Fibroblast of lung (primary cell): ENCODE data around the gene TEDDM1. TPM values are rescaled to one million over a fixed set of nuclear protein-coding genes. Genes with fewer than 3 reads are reported as not detected.
"Not testable (repeated sequence)": the region's sequence is repeated elsewhere in the genome, so short reads cannot be mapped to it uniquely, and the experiment has no call there.

Experiments used
- DNase-seq, 2 donors: peaks; one replicate each; pipeline versions ENCODE4 v3.0.0 to v3.0.0-alpha.2; 2010; ENCODE audit warnings: low read depth in 2 of 2
- H2AFZ ChIP-seq: 2 replicates; pipeline ENCODE4 v1.5.1; 2012; ENCODE audit warnings: low read length, control low read depth, inconsistent platforms
- H3K27ac ChIP-seq: 2 replicates; pipeline ENCODE4 v1.5.1; 2011; ENCODE audit warnings: low read length, control low read depth; ENCODE audit not compliant: insufficient read depth
- H3K27me3 ChIP-seq: 2 replicates; pipeline ENCODE4 v1.5.1; 2011; ENCODE audit warnings: mild to moderate bottlenecking, low read length; ENCODE audit not compliant: control insufficient read depth, insufficient read depth
- H3K36me3 ChIP-seq: 2 replicates; pipeline ENCODE4 v1.5.1; 2011; ENCODE audit warnings: low read length; ENCODE audit not compliant: control insufficient read depth, insufficient read depth
- H3K4me1 ChIP-seq: 2 replicates; pipeline ENCODE4 v1.5.1; 2011; ENCODE audit warnings: low read length; ENCODE audit not compliant: control insufficient read depth, insufficient read depth; ENCODE audit errors: extremely low read depth
- H3K4me2 ChIP-seq: 2 replicates; pipeline ENCODE4 v1.5.1; 2011; ENCODE audit warnings: low read length, control low read depth; ENCODE audit not compliant: insufficient read depth; ENCODE audit errors: extremely low read depth
- H3K4me3 ChIP-seq, 4 experiments: fragments of 200-600 bp in 1 of 4; sonication (generic) in 1 of 4; replicated peaks in 1 of 4; 2 replicates each; pipeline ENCODE4 v1.5.1; 2011 to 2016; ENCODE audit warnings: low read length in 4 of 4, low read depth in 3 of 4, mild to moderate bottlenecking in 3 of 4, control low read depth in 2 of 4, inconsistent platforms in 1 of 4, mixed read lengths in 1 of 4; ENCODE audit not compliant: insufficient read depth in 1 of 4; ENCODE audit errors: control extremely low read depth in 1 of 4
- H3K79me2 ChIP-seq: 2 replicates; pipeline ENCODE4 v1.5.1; 2012; ENCODE audit warnings: mild to moderate bottlenecking, low read length, inconsistent platforms; ENCODE audit not compliant: control insufficient read depth, insufficient read depth
- H3K9ac ChIP-seq: 2 replicates; pipeline ENCODE4 v1.5.1; 2011; ENCODE audit warnings: mild to moderate bottlenecking, low read length, control low read depth; ENCODE audit not compliant: insufficient read depth
- H3K9me3 ChIP-seq: 2 replicates; pipeline ENCODE4 v1.5.1; 2012; ENCODE audit warnings: low read depth, low read length; ENCODE audit not compliant: control insufficient read depth, insufficient read depth
- H4K20me1 ChIP-seq: 2 replicates; pipeline ENCODE4 v1.5.1; 2011; ENCODE audit warnings: low read length; ENCODE audit not compliant: control insufficient read depth, insufficient read depth; ENCODE audit errors: extremely low read depth
- EZH2 ChIP-seq: IDR thresholded peaks from 2 replicates; pipeline ENCODE4 v1.5.1; 2012; ENCODE audit warnings: low read length, control low read depth, mild to moderate bottlenecking; ENCODE audit errors: missing control alignments
- polyA minus RNA-seq: library from RNA; depleted of rRNA, polyadenylated mRNA; stranded (reverse); fragments of >200 nt; gene quantifications from 2 replicates; pipeline ENCODE4 v1.2.3, GENCODE V29; 2011; ENCODE audit warnings: low replicate concordance
- polyA plus RNA-seq, 2 donors: library from polyadenylated mRNA; depleted of rRNA in 1 of 2; stranded (reverse) in 1 of 2; unstranded in 1 of 2; fragments of >200 nt; gene quantifications; 2 replicates each; pipeline ENCODE4 v1.2.1, GENCODE V29; 2011 to 2012; ENCODE audit warnings: missing spikeins in 1 of 2
- total RNA-seq: library from RNA; depleted of rRNA; stranded (reverse); fragments of >200 nt; gene quantifications from 2 replicates; pipeline ENCODE4 v1.2.1, GENCODE V29; 2014
- TF ChIP-seq, protein P1 (sequence below), 2 donors: IDR thresholded peaks in 1 of 2; conservative IDR thresholded peaks in 1 of 2; 1 replicate in 1 of 2; 2 replicates in 1 of 2; pipeline ENCODE4 v1.5.1; 2011 to 2012; ENCODE audit warnings: low read length in 2 of 2, control low read depth in 1 of 2, inconsistent platforms in 1 of 2, low read depth in 1 of 2, mild to moderate bottlenecking in 1 of 2

TEDDM1 gene, protein sequence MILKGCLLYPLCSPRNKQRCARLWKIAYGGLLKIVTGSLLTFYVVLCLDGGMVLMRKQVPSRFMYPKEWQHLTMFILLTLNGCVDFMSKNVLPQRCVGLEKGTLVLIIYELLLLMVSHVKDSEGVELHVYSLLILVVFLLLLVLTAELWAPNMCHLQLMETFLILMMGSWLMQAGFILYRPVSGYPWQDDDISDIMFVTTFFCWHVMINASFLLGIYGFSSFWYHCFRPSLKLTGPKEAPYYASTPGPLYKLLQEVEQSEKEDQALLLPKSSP
- total RNA-seq (not detected in 2 replicates), polyA plus RNA-seq (not detected in 2 replicates), polyA minus RNA-seq (not detected in 2 replicates)
- not detected in 2 replicates for polyA plus RNA-seq (2012)

DNA sequence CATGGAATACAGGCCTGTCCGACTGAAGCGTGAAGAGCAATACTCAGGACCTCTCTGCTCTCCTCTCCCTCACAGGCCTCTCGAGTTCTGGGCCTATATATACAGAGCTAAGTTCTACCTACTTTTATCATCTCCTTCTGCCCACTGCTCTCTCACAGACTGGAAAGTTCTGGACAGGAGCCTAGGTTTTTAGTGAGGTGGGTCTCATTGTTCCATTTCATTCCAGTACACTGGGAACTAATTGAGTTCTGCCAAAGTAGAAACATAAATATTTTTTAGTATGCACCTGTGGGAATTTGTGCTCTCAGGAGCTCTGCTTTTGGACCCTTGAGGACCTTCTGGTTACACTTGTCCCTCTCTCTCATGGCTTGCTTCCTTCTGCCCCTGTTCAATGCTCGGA lies at the start of gene TEDDM1:
TEDDM1 (minus strand) TSS at position 101 of the 400 bp plus-strand sequence. CDS start 182 bp downstream, outside the sequence.
- no peak for DNase-seq

DNA sequence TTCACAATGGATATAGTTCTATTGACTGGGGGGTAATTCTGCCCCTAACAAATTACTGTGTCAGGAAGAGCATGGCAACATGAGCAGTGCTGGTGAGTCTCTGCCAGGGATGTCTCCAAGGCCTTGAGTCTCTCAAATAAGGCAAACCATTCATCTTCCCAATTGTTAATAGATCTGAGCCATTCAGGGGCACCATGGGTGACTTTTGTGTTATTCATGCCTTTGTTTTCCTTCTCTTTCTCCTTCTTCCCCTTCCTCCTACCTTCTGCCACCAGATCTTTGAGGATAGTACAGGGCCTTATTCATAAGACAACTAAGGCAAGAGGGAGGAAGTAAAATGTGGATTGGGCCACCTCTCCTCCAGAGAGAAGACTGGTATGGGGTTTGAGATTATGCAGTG lies 49.6 kb upstream of the TEDDM1 start, which contains the start of gene RGSL1:
RGSL1 (plus strand) TSS at position 60 of the 400 bp plus-strand sequence; CDS start at position 80, 20 bp downstream.
- H3K79me2 ChIP-seq = no peaks in the 10 kb centered on the region
- H3K9me3 ChIP-seq = no peaks in the 10 kb centered on the region
- no peaks in the 10 kb centered on the region for H3K36me3 ChIP-seq

More for the DNA sequence above, at the start of gene TEDDM1:
- no peaks in the 10 kb centered on the region for H3K9me3 ChIP-seq
- no peaks in the 10 kb centered on the region for H3K36me3 ChIP-seq
- no peaks in the 10 kb centered on the region for H3K4me1 ChIP-seq
- no peak within 1 kb of the TSS for H3K4me2 ChIP-seq
- H3K9ac ChIP-seq = no peak within 1 kb of the TSS
- H3K27ac ChIP-seq = no peak within 1 kb of the TSS
- H3K4me3 ChIP-seq = no peak within 1 kb of the TSS
- H3K79me2 ChIP-seq = no peaks in the 10 kb centered on the region
- TF ChIP-seq EZH2 = no peak
- TF ChIP-seq, protein P1, sequence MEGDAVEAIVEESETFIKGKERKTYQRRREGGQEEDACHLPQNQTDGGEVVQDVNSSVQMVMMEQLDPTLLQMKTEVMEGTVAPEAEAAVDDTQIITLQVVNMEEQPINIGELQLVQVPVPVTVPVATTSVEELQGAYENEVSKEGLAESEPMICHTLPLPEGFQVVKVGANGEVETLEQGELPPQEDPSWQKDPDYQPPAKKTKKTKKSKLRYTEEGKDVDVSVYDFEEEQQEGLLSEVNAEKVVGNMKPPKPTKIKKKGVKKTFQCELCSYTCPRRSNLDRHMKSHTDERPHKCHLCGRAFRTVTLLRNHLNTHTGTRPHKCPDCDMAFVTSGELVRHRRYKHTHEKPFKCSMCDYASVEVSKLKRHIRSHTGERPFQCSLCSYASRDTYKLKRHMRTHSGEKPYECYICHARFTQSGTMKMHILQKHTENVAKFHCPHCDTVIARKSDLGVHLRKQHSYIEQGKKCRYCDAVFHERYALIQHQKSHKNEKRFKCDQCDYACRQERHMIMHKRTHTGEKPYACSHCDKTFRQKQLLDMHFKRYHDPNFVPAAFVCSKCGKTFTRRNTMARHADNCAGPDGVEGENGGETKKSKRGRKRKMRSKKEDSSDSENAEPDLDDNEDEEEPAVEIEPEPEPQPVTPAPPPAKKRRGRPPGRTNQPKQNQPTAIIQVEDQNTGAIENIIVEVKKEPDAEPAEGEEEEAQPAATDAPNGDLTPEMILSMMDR (conservative IDR thresholded peaks at IDR 0.05 in 1 of 2, IDR thresholded peaks at IDR 0.05 in 1 of 2; ENCODE audit: low read depth in 1 of 2, low read length in 2 of 2) = no peak
- no peak within 1 kb of the TSS for H2AFZ ChIP-seq
- no peaks in the 10 kb centered on the region for H4K20me1 ChIP-seq
- no peaks in the 10 kb centered on the region for H3K27me3 ChIP-seq

DNA sequence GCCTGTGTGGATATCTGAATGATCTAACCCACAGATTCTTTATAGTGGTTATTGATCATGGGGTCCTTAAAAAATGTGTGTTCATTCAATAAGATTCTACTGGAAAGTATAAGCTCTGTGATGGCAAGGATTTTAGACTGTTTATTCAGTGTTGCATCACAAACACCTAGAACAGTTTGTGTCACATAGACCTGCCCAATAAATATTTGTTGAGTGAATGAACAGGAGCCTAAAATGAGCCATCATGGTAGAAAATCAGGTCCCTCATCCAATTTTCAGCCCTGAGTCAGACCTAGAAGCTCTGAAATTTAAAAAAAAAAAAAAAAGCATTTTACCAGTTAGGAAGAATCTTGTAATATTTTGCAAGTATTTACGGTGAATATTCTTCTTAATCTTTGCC lies 47.2 kb upstream of the TEDDM1 start:
- Histone ChIP-seq H3K4me1 (no peaks in the 10 kb centered on the region), H3K27me3 (no peaks in the 10 kb centered on the region), H3K4me3 (no peak overlapping the region), H3K79me2 (no peaks in the 10 kb centered on the region), H3K4me2 (no peak overlapping the region), H3K9me3 (no peaks in the 10 kb centered on the region), H3K27ac (no peak overlapping the region), H3K9ac (no peak overlapping the region), H4K20me1 (no peaks in the 10 kb centered on the region), H3K36me3 (no peaks in the 10 kb centered on the region), H2AFZ (no peak overlapping the region)
- no peak for DNase-seq
- TF ChIP-seq, protein P1 (conservative IDR thresholded peaks at IDR 0.05 in 1 of 2, IDR thresholded peaks at IDR 0.05 in 1 of 2; ENCODE audit: low read depth in 1 of 2, low read length in 2 of 2) = no peak
- no peak for TF ChIP-seq EZH2

More for the DNA sequence above, 49.6 kb upstream of the TEDDM1 start, which contains the start of gene RGSL1:
- Histone ChIP-seq H2AFZ (no peak within 1 kb of the TSS), H3K4me2 (no peak within 1 kb of the TSS), H3K9ac (no peak within 1 kb of the TSS), H3K4me1 (no peaks in the 10 kb centered on the region), H3K27ac (no peak within 1 kb of the TSS), H3K27me3 (no peaks in the 10 kb centered on the region), H3K4me3 (no peak within 1 kb of the TSS), H4K20me1 (no peaks in the 10 kb centered on the region)
- DNase-seq = no peak
- TF ChIP-seq, protein P1 (conservative IDR thresholded peaks at IDR 0.05 in 1 of 2, IDR thresholded peaks at IDR 0.05 in 1 of 2; ENCODE audit: low read depth in 1 of 2, low read length in 2 of 2) = no peak
- no peak for TF ChIP-seq EZH2

DNA sequence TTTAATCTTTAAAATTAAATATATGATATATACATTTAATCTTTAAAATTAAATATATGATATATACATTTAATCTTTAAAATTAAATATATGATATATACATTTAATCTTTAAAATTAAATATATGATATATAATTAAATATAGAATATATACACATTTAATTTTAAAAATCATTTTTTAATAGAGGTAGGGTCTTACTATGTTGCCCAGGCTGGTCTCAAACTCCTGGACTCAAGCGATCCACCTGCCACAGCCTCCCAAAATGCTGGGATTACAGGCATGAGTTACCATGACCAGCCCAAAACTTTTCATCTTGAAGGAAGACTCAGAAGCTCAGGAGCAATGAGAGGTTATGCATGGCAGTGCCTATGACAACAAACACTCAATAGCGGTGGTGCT lies 46.7 kb upstream of the TEDDM1 start:
- not testable (repeated sequence) for H3K36me3 ChIP-seq, H3K4me2 ChIP-seq, H3K9me3 ChIP-seq, H3K4me1 ChIP-seq, DNase-seq, H3K27me3 ChIP-seq, H4K20me1 ChIP-seq, H3K79me2 ChIP-seq, H3K27ac ChIP-seq, H3K9ac ChIP-seq, H2AFZ ChIP-seq, H3K4me3 ChIP-seq
